SU-DHL-6 (cell line): ENCODE measurements around the gene ZNF189.

ENCODE experiments used
- CTCF ChIP-seq: fragments of 200-600 bp; sonication (generic); IDR thresholded peaks from one replicate; pipeline ENCODE4 v1.5.1; 2017; ENCODE audit warnings: antibody characterized with exemption, mild to moderate bottlenecking, low read length, moderate library complexity; ENCODE audit not compliant: insufficient read depth, poor library complexity, severe bottlenecking
- EZH2phosphoT487 ChIP-seq: fragments of 200-600 bp; sonication (generic), shearing (Covaris generic); conservative IDR thresholded peaks from 2 replicates; pipeline ENCODE4 v1.6.1; 2018; ENCODE audit warnings: mild to moderate bottlenecking, antibody characterized with exemption, low read length, moderate library complexity, mixed read lengths

GRCh38 chr9:101367323-101367722 lies 31.3 kb upstream of the ZNF189 start:
- TF ChIP-seq CTCF (no peak), EZH2phosphoT487 (no peak)
